ENCODE data around the gene ICE1.
A peak's percentile ranks its signal among the peaks of the same experiment; 100 is the strongest.
"Not testable (repeated sequence)": the region's sequence is repeated elsewhere in the genome, so short reads cannot be mapped to it uniquely, and the experiment has no call there.

Gene ICE1

GRCh38 chr5:5487585-5488360 lies 65.3 kb downstream of the ICE1 start:
- DNase-seq (ENCODE audit: low read depth in 2 of 2): no peak

- DNase-seq (ENCODE audit: low read depth in 2 of 2): no peak
Observed at GRCh38 chr5:5490774-5491347, 68.4 kb downstream of the ICE1 start.

- peak in 1 of 2 donors; percentile 14 for DNase-seq (ENCODE audit: low read depth in 2 of 2)
Observed at GRCh38 chr5:5492087-5492933, 69.8 kb downstream of the ICE1 start.

- not testable (repeated sequence) for DNase-seq (ENCODE audit: low read depth in 2 of 2)
Observed at GRCh38 chr5:5492934-5493271, 70.4 kb downstream of the ICE1 start.

- peak; percentile 64 to 70 for DNase-seq (ENCODE audit: low read depth in 2 of 2)
Observed at GRCh38 chr5:5494489-5495402, 72.3 kb downstream of the ICE1 start.

GRCh38 chr5:5497152-5497788 lies 74.8 kb downstream of the ICE1 start:
- DNase-seq (ENCODE audit: low read depth in 2 of 2): no peak

GRCh38 chr5:5499442-5499841 lies 77.0 kb downstream of the ICE1 start:
- DNase-seq (ENCODE audit: low read depth in 2 of 2): no peak

GRCh38 chr5:5504325-5504724 lies 81.8 kb downstream of the ICE1 start:
- no peak for DNase-seq (ENCODE audit: low read depth in 2 of 2)

GRCh38 chr5:5505815-5506214 lies 83.3 kb downstream of the ICE1 start:
- no peak for DNase-seq (ENCODE audit: low read depth in 2 of 2)

GRCh38 chr5:5508391-5508790 lies 85.9 kb downstream of the ICE1 start:
- DNase-seq (ENCODE audit: low read depth in 2 of 2): no peak

GRCh38 chr5:5511904-5512416 lies 89.5 kb downstream of the ICE1 start:
- DNase-seq (ENCODE audit: low read depth in 2 of 2): no peak

GRCh38 chr5:5512543-5512942 lies 90.1 kb downstream of the ICE1 start:
- no peak for DNase-seq (ENCODE audit: low read depth in 2 of 2)

- DNase-seq (ENCODE audit: low read depth in 2 of 2): not testable (repeated sequence)
Observed at GRCh38 chr5:5520622-5521021, 98.1 kb downstream of the ICE1 start.

GRCh38 chr5:5521029-5521428 lies 98.6 kb downstream of the ICE1 start:
- DNase-seq (ENCODE audit: low read depth in 2 of 2): no peak

- no peak for DNase-seq (ENCODE audit: low read depth in 2 of 2)
Observed at GRCh38 chr5:5521478-5521877, 99.0 kb downstream of the ICE1 start.

GRCh38 chr5:5522336-5522735 lies 99.9 kb downstream of the ICE1 start:
- DNase-seq (ENCODE audit: low read depth in 2 of 2): no peak

GRCh38 chr5:5523066-5523505 lies 100.6 kb downstream of the ICE1 start:
- no peak for DNase-seq (ENCODE audit: low read depth in 2 of 2)

GRCh38 chr5:5524327-5524726 lies 101.8 kb downstream of the ICE1 start:
- no peak for DNase-seq (ENCODE audit: low read depth in 2 of 2)

- no peak for DNase-seq (ENCODE audit: low read depth in 2 of 2)
Observed at GRCh38 chr5:5531371-5531770, 108.9 kb downstream of the ICE1 start.

- no peak for DNase-seq (ENCODE audit: low read depth in 2 of 2)
Observed at GRCh38 chr5:5532306-5533076, 110.0 kb downstream of the ICE1 start.

Data from stimulated activated CD4-positive, alpha-beta T cell treated with anti-CD3 and anti-CD28 coated beads, Interleukin-4, amount 100 ng/mL, for 48 hours (primary cell).